ENCODE data around the gene PFKP.

Gene PFKP

DNA sequence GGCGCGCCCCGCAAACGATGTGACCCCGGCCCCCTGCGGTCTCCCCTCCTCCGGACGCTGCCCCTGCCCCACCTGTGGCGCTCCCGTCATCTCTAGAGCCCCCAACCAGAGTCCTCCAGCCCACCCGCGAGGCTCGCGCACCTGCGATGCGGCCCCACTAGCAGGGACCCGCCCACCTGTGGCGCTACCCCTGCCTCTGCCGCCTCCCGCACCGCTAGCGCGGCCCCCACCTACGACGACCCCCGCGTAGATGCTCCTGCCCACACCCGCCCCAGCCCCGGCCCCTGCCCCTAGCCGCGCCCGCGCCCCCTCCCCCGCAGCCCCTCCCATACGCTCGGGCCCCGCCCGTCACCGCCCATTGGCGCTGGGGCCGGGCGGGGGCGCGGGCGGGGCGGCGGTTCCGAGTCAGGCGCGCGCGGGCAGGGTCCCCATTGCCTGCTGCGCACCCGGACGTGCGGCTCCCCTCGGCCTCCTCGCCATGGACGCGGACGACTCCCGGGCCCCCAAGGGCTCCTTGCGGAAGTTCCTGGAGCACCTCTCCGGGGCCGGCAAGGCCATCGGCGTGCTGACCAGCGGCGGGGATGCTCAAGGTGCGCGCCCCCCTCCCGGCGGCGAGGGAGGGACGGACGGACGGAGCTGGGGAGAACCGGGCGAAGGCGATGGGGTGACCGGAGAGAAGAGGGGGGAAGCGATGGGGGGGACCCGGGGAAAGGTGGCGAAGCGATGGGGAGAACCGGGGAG, at the start of gene PFKP:
PFKP (plus strand) TSS at position 431 of the 741 bp plus-strand sequence; CDS start at position 479, 48 bp downstream.
- DNase-seq (ENCODE audit: low read depth), result peak; percentile 49

DNA sequence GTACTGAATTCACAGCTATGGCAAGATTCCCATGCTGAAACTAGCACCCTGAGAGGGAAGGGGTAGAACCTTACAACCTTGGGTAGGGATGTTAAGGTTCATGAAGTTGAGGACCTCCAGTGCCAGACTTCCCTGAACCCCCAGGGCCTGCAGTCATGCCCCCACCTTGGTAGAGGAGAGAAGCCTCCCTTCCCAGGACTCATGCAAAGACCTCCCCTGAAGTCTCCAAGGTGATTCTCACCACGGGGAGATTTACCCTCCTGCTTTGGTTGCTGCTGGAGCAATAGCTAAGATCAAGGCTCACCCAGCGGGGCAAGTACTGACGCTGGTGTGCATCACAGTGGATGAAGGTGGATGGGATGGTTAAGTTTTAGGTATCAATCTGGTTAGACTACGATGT, 49.1 kb upstream of the PFKP start:
- no peak for DNase-seq (ENCODE audit: low read depth)

- no peak for DNase-seq (ENCODE audit: low read depth)
Measured at GRCh38 chr10:3020311-3020710, 47.0 kb upstream of the PFKP start.

DNA sequence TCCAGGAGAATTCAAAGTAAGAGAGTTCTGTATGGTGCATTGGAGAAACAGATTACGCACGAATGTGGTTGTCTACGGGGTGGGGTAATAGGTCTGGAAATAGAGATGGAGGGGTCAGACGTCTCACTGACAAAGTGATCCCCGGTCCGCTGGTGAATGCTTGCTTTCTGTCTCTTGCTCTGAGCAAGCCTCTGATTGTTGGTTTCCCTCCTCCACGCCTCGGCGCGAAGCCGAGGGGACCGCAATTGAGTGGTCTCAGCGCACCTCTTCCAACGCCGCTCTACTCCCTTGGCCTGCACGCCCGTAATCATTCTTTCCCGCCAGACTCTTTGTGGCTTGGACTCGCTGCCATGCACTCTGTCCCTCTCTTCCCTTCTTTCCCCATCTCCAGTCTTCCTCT, 46.5 kb upstream of the PFKP start:
- DNase-seq (ENCODE audit: low read depth), result no peak

DNA sequence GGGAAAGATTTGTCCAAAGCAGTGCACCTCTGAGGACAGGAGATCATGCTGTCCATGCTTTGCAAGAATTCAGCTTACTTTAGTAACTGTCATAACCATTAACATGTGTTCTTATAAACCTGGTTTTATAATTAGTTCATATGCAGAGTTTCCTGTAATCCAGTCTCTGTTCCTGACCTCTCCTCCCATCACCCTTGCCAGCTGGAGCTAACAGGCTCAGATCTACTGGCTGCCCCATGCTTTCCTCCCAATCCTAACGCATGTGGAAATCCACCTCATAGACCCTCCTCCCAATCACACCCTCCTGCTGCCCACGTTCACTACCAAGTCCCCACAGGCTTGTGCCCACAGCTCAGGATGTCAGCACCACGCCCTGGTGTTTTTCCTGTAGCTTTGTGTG, 45.3 kb upstream of the PFKP start:
- no peak for DNase-seq (ENCODE audit: low read depth)

GRCh38 chr10:3023892-3024291, 43.5 kb upstream of the PFKP start:
- no peak for DNase-seq (ENCODE audit: low read depth)

DNA sequence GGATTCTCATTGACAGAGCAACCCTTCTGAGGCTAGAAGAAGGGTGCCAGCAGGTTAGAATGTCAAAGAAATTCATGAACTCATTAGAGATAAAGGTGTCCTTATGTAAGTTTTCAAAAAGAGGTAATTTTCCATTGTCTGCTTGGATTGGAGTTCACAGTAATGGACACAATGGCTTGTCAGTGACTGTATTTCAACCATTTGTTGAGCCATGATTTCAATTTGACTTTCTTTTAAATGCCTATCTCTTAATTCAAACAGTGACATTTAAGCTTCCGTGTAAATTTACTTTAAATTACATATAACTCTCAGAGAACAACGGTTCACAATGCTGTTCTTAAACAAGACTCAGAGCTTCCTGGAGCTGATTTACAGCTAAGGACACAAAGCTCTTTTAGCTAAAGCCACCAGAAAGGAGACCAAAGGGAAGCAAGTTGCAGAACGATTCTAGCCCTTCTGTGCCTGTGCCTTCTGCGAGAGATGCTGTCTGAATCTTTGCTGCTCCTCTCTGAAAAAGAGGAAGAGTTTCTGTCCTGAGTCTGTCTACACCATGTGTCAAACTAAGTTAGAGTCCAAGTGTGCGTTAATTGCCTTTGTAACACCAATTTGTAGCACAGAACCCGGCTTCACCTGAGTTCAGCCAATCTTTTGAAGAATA, 42.2 kb upstream of the PFKP start:
- DNase-seq (ENCODE audit: low read depth), result no peak

DNA sequence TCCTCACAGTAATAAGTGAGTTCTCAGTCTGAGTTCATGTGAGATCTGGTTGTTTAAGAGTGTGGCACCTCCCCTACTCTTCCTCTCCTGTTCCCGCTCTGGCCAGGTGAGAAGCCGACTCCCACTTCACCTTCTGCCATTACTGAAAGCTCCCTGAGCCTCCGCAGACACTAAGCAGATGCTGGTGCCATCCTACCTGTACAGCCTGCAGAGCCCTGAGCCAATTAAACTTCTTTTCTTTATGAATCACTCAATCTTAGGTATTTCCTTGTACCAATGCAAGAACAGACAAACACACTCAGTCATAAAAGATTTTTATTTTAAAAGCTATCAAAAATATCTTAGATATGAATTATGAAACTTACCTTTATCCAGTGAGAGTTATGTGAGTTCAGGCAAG, 39.5 kb upstream of the PFKP start:
- no peak for DNase-seq (ENCODE audit: low read depth)

DNA sequence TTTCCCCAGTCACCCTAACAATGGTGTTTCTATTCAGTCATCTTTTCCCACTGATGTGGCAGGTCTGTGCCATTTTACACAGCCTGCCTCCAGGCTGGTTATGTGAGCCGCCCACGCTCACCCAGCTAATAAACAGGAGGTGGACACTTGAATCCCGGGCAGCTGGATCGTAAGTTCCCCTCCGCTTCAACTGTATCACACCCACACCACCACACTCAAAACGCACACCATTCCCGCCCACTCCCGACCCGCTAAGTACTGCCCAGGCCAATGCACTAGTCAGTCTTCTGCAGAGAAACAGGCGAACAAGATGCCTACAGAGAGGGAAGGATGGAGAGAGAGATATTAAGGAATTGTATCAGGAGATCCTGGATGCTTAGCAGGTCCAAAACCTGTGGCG, 38.9 kb upstream of the PFKP start:
- no peak for DNase-seq (ENCODE audit: low read depth)

DNA sequence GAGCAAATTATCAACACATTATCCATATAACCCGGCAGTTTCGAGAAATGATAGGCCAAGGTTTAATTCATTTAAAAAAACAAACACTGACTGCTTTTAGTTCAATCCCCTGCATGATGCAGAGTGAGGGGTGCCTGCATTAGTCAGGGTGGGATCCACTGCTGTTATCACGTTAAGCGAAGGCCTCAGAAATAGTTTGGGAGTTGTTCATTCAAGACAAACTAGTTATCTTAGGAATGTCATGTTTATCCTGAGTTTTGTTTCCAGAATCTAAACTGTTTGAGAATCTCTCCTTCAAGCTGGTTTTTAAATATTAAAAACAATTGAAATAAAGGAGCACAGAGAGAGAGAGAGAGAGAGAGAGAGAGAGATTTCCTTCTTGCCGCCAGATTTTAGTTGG, 36.6 kb upstream of the PFKP start:
- no peak for DNase-seq (ENCODE audit: low read depth)

DNA sequence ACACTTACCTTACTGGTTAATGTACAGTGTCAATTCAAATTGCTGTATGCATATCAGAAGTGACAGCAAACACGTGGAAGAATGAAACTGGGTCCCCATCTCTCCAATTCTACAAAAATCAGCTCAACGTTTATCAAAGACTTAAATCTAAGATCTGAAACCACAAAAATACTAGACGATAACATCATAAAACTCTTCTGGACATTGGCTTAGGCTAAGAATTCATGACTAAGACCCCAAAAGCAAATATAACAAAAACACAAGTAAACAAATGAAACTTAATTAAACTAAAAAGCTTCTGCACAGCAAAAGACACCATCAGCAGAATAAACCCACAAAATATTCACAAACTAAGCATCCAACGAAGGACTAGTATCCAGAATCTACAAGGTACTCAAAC, 35.9 kb upstream of the PFKP start:
- DNase-seq (ENCODE audit: low read depth), result no peak

DNA sequence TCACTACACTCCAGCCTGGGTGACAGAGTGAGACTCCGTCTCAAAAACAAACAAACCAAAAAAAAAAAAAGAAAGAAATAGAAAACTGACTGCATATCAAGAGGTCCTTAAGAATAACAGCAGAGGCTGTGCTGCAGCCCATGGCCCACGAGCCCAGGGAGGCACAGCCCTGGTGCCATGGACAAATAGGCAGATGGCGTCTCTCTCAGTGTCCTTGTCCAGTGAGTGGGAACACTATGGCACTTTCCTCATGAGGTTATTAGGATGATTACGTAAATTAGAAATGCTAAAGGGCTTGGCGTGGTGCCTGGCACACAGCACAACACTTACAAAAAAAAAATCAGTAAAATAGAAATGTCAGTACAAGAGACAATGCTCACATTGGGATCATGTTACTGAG, 33.4 kb upstream of the PFKP start:
- no peak for DNase-seq (ENCODE audit: low read depth)

DNA sequence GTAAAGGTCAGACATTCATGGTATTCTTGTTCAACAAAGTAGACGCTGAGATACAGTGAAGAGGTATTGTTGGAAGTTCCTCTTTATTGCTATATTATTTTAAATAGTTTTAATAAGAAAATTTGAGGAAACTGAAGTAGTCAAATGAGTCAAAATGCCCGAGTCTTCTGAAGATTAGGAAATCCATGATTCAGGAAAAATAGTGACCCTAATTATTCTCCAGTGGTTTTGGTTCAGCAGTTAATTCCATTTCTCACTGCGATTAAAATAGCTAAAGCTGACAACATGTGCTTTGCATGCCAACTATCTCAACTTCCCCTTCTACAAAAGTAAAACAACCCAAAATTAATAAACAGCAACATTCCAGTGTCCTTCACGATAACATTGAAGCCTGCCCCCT, 32.7 kb upstream of the PFKP start:
- no peak for DNase-seq (ENCODE audit: low read depth)

GRCh38 chr10:3036155-3037021, 31.0 kb upstream of the PFKP start:
- DNase-seq (ENCODE audit: low read depth), result no peak

- no peak for DNase-seq (ENCODE audit: low read depth)
Measured at GRCh38 chr10:3037182-3037581, 30.2 kb upstream of the PFKP start.

GRCh38 chr10:3040069-3040468, 27.3 kb upstream of the PFKP start:
- DNase-seq (ENCODE audit: low read depth), result no peak

GRCh38 chr10:3042589-3042988, 24.8 kb upstream of the PFKP start:
- DNase-seq (ENCODE audit: low read depth), result no peak

GRCh38 chr10:3043512-3044368, 23.6 kb upstream of the PFKP start:
- peak; percentile 24 for DNase-seq (ENCODE audit: low read depth)

GRCh38 chr10:3045471-3046209, 21.7 kb upstream of the PFKP start:
- no peak for DNase-seq (ENCODE audit: low read depth)

DNA sequence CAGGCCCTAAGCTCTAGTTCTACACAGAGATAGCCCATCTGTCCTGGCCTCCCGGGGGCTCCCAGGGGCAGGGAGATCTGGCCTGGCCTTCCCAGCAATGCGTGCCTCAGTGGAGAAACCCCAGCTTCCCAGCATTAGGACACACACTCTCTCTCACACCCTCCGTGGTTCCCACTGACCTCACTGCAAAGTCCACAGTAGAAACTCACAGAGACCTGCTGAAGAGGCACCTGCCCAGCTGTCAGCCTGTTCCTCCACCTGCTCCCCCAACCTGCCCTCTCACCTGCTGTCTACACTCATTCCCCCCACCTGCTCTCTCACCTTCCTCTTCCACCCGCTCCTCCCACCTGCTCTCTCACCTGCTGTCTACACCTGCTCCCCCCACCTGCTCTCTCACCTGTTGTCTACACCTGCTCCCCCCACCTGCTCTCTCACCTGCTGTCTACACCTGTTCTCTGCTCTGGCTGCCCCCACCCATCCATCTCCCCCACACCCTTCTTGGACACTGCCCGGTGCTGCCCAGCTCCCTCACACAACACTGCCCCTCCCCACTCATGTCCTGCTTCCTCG, 21.1 kb upstream of the PFKP start:
- no peak for DNase-seq (ENCODE audit: low read depth)

DNA sequence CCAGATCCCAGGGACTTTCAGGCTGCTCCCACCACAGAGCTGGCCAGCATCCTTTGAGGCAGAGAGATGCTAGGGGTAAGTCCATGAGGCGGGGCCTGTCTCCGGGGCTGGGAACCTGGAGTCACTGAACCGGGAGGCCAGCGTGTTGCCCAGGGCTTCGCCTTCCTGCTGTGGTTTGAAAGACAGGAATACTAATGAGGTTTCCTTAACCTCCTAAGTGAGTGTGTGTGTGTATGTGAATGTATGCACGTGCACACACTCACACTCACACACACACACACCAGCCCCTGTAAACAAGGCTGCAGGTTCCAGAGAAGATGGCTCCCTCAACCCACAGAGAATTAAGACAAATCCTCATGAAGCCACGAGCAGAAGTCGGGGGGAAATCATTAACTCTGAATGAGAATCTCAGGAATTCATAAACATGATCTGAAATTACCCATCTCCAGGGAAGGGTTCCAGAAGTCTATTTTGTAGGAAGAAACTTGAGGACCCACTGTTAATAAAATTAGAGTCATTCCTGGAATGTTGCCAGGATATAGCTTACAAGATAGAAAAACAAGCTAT, 20.3 kb upstream of the PFKP start:
- DNase-seq (ENCODE audit: low read depth), result no peak
